Amniotic epithelial cell (primary cell): ENCODE measurements around the gene OR1D5.
"Not testable (repeated sequence)": the region's sequence is repeated elsewhere in the genome, so short reads cannot be mapped to it uniquely, and the experiment has no call there.

Source experiments
- DNase-seq: peaks from one replicate; pipeline ENCODE4 v3.0.0-alpha.2; 2010; ENCODE audit warnings: low read depth

OR1D5 gene

GRCh38 chr17:3032258-3033247 is 30.9 kb downstream of the OR1D5 start:
- no peak for DNase-seq

GRCh38 chr17:3030852-3031470 is 32.4 kb downstream of the OR1D5 start:
- DNase-seq: not testable (repeated sequence)

GRCh38 chr17:3030096-3030495 is 33.3 kb downstream of the OR1D5 start:
- DNase-seq: peak; percentile 7

GRCh38 chr17:3029213-3029913 is 34.0 kb downstream of the OR1D5 start:
- no peak for DNase-seq

GRCh38 chr17:3027786-3028532 is 35.4 kb downstream of the OR1D5 start:
- DNase-seq: no peak

- DNase-seq: no peak
Measured at GRCh38 chr17:3026856-3027751, 36.3 kb downstream of the OR1D5 start.

GRCh38 chr17:3026125-3026855 is 37.1 kb downstream of the OR1D5 start:
- DNase-seq: no peak

GRCh38 chr17:3025421-3026124 is 37.8 kb downstream of the OR1D5 start:
- no peak for DNase-seq

- no peak for DNase-seq
Measured at GRCh38 chr17:3024346-3024745, 39.1 kb downstream of the OR1D5 start.

- DNase-seq: no peak
Measured at GRCh38 chr17:3022197-3022596, 41.2 kb downstream of the OR1D5 start.

- no peak for DNase-seq
Measured at GRCh38 chr17:3020381-3020780, 43.0 kb downstream of the OR1D5 start.

GRCh38 chr17:3019761-3020160 is 43.6 kb downstream of the OR1D5 start:
- no peak for DNase-seq

- DNase-seq: no peak
Measured at GRCh38 chr17:3017936-3018335, 45.5 kb downstream of the OR1D5 start.

- DNase-seq: no peak
Measured at GRCh38 chr17:3015890-3016289, 47.5 kb downstream of the OR1D5 start.

- peak; percentile 13 for DNase-seq
Measured at GRCh38 chr17:3012926-3013581, 50.4 kb downstream of the OR1D5 start.
